Neutrophil (primary cell): ENCODE measurements around the gene OXT.
"Not testable (repeated sequence)": the region's sequence is repeated elsewhere in the genome, so short reads cannot be mapped to it uniquely, and the experiment has no call there.

Experiments used
- H3K27ac ChIP-seq: fragments of 200-600 bp; sonication (generic); 2 replicates; pipeline ENCODE4 v1.5.1; 2016; ENCODE audit warnings: mild to moderate bottlenecking, moderate library complexity
- H3K27me3 ChIP-seq: fragments of 200-600 bp; sonication (generic); 2 replicates; pipeline ENCODE4 v1.6.0; 2016; ENCODE audit warnings: mild to moderate bottlenecking
- H3K36me3 ChIP-seq: fragments of 200-600 bp; sonication (generic); 2 replicates; pipeline ENCODE4 v1.5.1; 2017
- H3K4me1 ChIP-seq, 2 experiments: fragments of 200-600 bp in 1 of 2; sonication (generic) in 1 of 2; 1 replicate in 1 of 2; 2 replicates in 1 of 2; pipeline versions ENCODE4 v1.5.1 to v1.6.1; 2013 to 2016; ENCODE audit warnings: low read depth in 1 of 2, low read length in 1 of 2, mild to moderate bottlenecking in 1 of 2, moderate library complexity in 1 of 2; ENCODE audit not compliant: control insufficient read depth in 1 of 2, insufficient read depth in 1 of 2
- H3K4me3 ChIP-seq, 2 experiments: fragments of 200-600 bp in 1 of 2; sonication (generic) in 1 of 2; 1 replicate in 1 of 2; 2 replicates in 1 of 2; pipeline ENCODE4 v1.5.1; 2013 to 2016; ENCODE audit warnings: low read depth in 1 of 2, low read length in 1 of 2, mild to moderate bottlenecking in 1 of 2, moderate library complexity in 1 of 2
- H3K9me3 ChIP-seq: fragments of 200-600 bp; sonication (generic); 2 replicates; pipeline ENCODE4 v1.5.1; 2016
- TF ChIP-seq, protein P1 (sequence below): fragments of 200-600 bp; sonication (generic); IDR thresholded peaks from 2 replicates; pipeline ENCODE4 v1.5.1; 2016; ENCODE audit warnings: antibody characterized with exemption

Gene OXT

DNA sequence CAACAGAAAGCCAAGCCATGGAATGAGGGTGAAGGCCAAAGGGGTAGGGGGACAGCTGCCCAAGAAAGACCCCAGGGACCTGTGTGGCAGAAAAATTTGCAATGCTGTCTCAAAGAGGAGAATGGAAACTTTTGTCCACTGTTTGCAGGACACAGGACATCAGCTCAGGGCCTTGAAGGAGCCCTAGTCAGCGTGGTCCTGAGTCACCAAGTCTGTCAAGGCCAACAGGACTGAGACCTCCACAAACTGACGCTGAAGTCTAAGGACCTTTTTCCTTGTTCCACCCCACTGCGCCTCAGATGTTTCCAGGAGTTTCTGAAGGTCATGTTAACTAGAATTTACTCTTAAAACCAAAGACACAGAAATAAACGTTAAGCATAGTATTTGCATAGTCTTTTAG is 44.9 kb downstream of the OXT start:
- Histone ChIP-seq H3K4me3 (no peak overlapping the region), H3K27ac (no peak overlapping the region), H3K4me1 (peaks cover 44 to 48% of the 10 kb centered on the region in 2 experiments), H3K27me3 (no peaks in the 10 kb centered on the region), H3K9me3 (no peaks in the 10 kb centered on the region), H3K36me3 (peaks cover 19% of the 10 kb centered on the region)
- TF ChIP-seq, protein P1, sequence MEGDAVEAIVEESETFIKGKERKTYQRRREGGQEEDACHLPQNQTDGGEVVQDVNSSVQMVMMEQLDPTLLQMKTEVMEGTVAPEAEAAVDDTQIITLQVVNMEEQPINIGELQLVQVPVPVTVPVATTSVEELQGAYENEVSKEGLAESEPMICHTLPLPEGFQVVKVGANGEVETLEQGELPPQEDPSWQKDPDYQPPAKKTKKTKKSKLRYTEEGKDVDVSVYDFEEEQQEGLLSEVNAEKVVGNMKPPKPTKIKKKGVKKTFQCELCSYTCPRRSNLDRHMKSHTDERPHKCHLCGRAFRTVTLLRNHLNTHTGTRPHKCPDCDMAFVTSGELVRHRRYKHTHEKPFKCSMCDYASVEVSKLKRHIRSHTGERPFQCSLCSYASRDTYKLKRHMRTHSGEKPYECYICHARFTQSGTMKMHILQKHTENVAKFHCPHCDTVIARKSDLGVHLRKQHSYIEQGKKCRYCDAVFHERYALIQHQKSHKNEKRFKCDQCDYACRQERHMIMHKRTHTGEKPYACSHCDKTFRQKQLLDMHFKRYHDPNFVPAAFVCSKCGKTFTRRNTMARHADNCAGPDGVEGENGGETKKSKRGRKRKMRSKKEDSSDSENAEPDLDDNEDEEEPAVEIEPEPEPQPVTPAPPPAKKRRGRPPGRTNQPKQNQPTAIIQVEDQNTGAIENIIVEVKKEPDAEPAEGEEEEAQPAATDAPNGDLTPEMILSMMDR: no peak

DNA sequence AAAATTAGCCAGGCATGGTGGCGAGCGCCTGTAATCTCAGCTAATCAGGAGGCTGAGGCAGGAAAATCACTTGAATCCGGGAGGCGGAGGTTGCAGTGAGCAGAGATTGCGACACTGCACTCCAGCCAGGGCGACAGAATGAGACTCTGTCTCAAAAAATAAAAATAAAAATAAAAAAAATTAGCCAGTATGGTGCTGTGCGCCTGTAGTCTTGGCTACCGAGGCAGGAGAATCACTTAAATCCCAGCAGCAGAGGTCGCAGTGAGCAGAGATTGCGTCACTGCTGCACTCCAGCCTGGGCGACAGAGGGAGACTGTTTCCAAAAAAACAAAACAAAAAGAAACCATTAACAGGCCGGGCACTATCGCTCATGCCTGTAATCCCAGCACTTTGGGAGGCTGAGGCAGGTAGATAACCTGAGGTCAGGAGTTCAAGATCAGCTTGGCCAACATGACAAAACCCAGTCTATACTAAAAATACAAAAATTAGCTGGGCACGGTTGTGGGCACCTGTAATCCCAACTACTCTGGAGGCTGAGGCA is 46.5 kb downstream of the OXT start:
- not testable (repeated sequence) for H3K27ac ChIP-seq, H3K27me3 ChIP-seq, H3K9me3 ChIP-seq, H3K4me3 ChIP-seq
- Histone ChIP-seq H3K36me3 (peaks cover 34% of the 10 kb centered on the region), H3K4me1 (peaks cover 29 to 32% of the 10 kb centered on the region in 2 experiments)

DNA sequence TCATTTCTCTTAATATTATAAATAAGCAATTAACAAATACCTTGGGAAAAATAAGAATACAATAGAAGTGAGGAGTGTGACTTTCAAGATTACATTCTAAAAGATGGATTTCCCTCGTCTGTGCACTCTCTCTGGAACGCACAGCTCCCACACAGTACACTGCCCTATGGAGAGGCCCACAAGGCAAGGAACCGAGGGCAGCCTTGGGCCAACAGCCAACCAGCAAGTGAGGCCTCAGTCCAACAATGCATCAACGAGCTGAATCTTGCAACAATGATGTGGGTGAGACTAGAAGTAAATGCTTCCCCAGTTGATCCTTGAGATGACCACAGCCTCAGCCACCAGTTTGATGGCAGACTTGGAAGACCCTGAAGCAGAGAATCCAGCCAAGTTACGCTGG is 47.6 kb downstream of the OXT start:
- no peak overlapping the region for H3K27ac ChIP-seq
- H3K4me3 ChIP-seq: no peak overlapping the region
- no peaks in the 10 kb centered on the region for H3K9me3 ChIP-seq
- H3K36me3 ChIP-seq: peaks cover 40% of the 10 kb centered on the region
- peaks cover 17 to 22% of the 10 kb centered on the region in 2 experiments for H3K4me1 ChIP-seq
- TF ChIP-seq, protein P1: no peak
- H3K27me3 ChIP-seq: no peaks in the 10 kb centered on the region

DNA sequence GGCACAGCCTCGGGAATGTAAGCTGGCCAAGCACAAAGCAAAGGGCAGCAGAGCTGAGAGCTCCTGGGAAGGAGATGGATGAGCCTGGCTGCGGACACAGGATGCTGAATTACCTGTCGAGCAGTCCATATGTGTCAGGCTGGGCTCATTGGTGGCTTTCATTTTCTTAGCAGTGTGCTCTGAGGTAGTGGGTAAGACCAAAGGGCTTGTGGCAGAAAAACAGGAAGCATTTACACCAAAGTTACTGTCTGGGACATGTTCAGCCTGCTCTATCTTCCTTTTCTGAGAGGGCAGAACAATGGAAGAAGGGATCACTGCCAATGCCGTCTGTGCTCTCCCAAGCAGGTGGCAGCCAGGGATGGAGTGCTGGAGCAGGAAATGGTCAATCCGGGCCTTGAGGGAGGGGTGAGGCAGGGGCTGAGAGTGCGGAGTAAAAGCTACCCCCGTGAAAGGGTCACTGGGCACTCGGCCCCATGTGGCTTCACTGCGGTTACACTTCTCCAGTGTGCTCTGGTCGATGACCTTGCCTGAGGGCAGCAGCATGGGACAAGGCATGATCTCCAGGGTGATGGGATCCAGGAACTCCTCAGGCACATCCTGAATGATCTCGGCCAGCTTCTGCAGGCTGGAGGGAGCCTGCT is 50.0 kb downstream of the OXT start:
- Histone ChIP-seq H3K4me1 (peaks cover 3 to 4% of the 10 kb centered on the region in 2 experiments), H3K27ac (no peak overlapping the region), H3K27me3 (no peaks in the 10 kb centered on the region), H3K36me3 (peaks cover 40% of the 10 kb centered on the region), H3K9me3 (no peaks in the 10 kb centered on the region), H3K4me3 (no peak overlapping the region)
- TF ChIP-seq, protein P1: no peak
